A673 (cell line): ENCODE results near the gene TOM1. TPM values are rescaled to one million over a fixed set of nuclear protein-coding genes. Genes with fewer than 3 reads are reported as not detected.

Source experiments
- BruUV-seq: library from RNA; stranded (reverse); fragments of 400-500 nt; replicated peaks from 2 replicates; lab custom pipeline; 2021; lab: Mats Ljungman, UMichigan
- CTCF ChIA-PET: fragments of 300-600 bp; sonication (Branson Sonifier 250); formaldehyde crosslinking; loops from one replicate; lab custom pipeline; 2022; ENCODE audit warnings: antibody characterized with exemption; lab: Charles Lee
- POLR2A ChIA-PET: fragments of 300-600 bp; sonication (Branson Sonifier 250); formaldehyde crosslinking; loops from one replicate; lab custom pipeline; 2022; ENCODE audit warnings: antibody characterized with exemption; ENCODE audit not compliant: low non-redundant PET; lab: Charles Lee
- DNase-seq: peaks from one replicate; pipeline ENCODE4 v3.0.0-alpha.2; 2015; ENCODE audit warnings: low spot score
- H3K27ac ChIP-seq: fragments of 200-600 bp; sonication (generic); 2 replicates; pipeline ENCODE4 v1.5.1; 2016; ENCODE audit warnings: mixed run types, low read depth, mild to moderate bottlenecking, mixed read lengths, antibody characterized with exemption, low read length; ENCODE audit not compliant: poor library complexity, severe bottlenecking
- H3K27me3 ChIP-seq: fragments of 200-600 bp; sonication (generic); replicated peaks from 2 replicates; pipeline ENCODE4 v1.6.1; 2017; ENCODE audit warnings: mixed run types, low read depth, mild to moderate bottlenecking, mixed read lengths, antibody characterized with exemption, low read length; ENCODE audit not compliant: insufficient read depth, poor library complexity
- H3K36me3 ChIP-seq: fragments of 200-600 bp; sonication (generic); 2 replicates; pipeline ENCODE4 v1.6.1; 2016; ENCODE audit warnings: mixed run types, mild to moderate bottlenecking, mixed read lengths, antibody characterized with exemption, low read length; ENCODE audit not compliant: insufficient read depth, poor library complexity, severe bottlenecking
- H3K4me1 ChIP-seq: fragments of 200-600 bp; sonication (generic); 2 replicates; pipeline ENCODE4 v1.6.1; 2017; ENCODE audit warnings: mixed run types, mild to moderate bottlenecking, mixed read lengths, antibody characterized with exemption, low read length; ENCODE audit not compliant: insufficient read depth, poor library complexity, severe bottlenecking
- H3K4me3 ChIP-seq: fragments of 200-600 bp; sonication (generic); 2 replicates; pipeline ENCODE4 v1.5.1; 2016; ENCODE audit warnings: low read depth, mixed run types, mild to moderate bottlenecking, mixed read lengths, low read length; ENCODE audit not compliant: poor library complexity, severe bottlenecking
- H3K9me3 ChIP-seq: fragments of 200-600 bp; sonication (generic); 2 replicates; pipeline ENCODE4 v1.6.1; 2016; ENCODE audit warnings: mixed run types, low read depth, mild to moderate bottlenecking, mixed read lengths, antibody characterized with exemption, low read length; ENCODE audit not compliant: poor library complexity, severe bottlenecking
- CTCF ChIP-seq: fragments of 300-800, 200-600 bp; sonication (generic); conservative IDR thresholded peaks from 2 replicates; pipeline ENCODE4 v1.5.1; 2017; ENCODE audit warnings: low read depth, mild to moderate bottlenecking, antibody characterized with exemption, low read length, moderate library complexity, mixed read lengths
- EZH2 ChIP-seq: fragments of 200-600 bp; sonication (generic); IDR thresholded peaks from 2 replicates; pipeline ENCODE4 v1.6.1; 2017; ENCODE audit warnings: borderline replicate concordance, low read depth, mild to moderate bottlenecking, mixed read lengths, antibody characterized with exemption, low read length; ENCODE audit not compliant: poor library complexity, severe bottlenecking
- intact Hi-C: fragments of 100-400 bp; cut with micrococcal nuclease; formaldehyde crosslinking; loops from one replicate; pipeline ENCODE4 v1.10.0; 2022; ENCODE audit not compliant: unreplicated experiment
- total RNA-seq: library from RNA; stranded (reverse); gene quantifications from 2 replicates; pipeline ENCODE4 v1.2.3, GENCODE V29; 2021

Gene TOM1
- total RNA-seq, 1 experiment from 2014 or later, result 22.8 TPM

- intact Hi-C loops, result no loop called here
- TF ChIP-seq CTCF (no peak), EZH2 (no peak)
- Histone ChIP-seq H3K4me3 (no peak overlapping the region), H3K9me3 (no peaks in the 10 kb centered on the region), H3K27me3 (no peaks in the 10 kb centered on the region), H3K36me3 (no peaks in the 10 kb centered on the region), H3K4me1 (peaks cover 25% of the 10 kb centered on the region), H3K27ac (peak overlapping the region; percentile 48)
- ChIA-PET CTCF (no interaction called here), POLR2A (no interaction called here)
- no TSS peak for BruUV-seq
- DNase-seq, result peak; percentile 97
Observed at GRCh38 chr22:35376728-35377472, 77.2 kb downstream of the TOM1 start.

GRCh38 chr22:35377735-35378134, 78.0 kb downstream of the TOM1 start:
- H3K36me3 ChIP-seq, result no peaks in the 10 kb centered on the region
- H3K4me1 ChIP-seq, result peaks cover 21% of the 10 kb centered on the region
- CTCF ChIA-PET, result no interaction called here
- intact Hi-C loops, result no loop called here
- peak overlapping the region; percentile 48 for H3K27ac ChIP-seq
- H3K27me3 ChIP-seq, result no peaks in the 10 kb centered on the region
- POLR2A ChIA-PET, result no interaction called here
- H3K4me3 ChIP-seq, result no peak overlapping the region
- TF ChIP-seq EZH2 (no peak), CTCF (no peak)
- no peaks in the 10 kb centered on the region for H3K9me3 ChIP-seq
- BruUV-seq, result no TSS peak
- no peak for DNase-seq

GRCh38 chr22:35378621-35379020, 78.9 kb downstream of the TOM1 start:
- Histone ChIP-seq H3K27ac (no peak overlapping the region), H3K9me3 (no peaks in the 10 kb centered on the region), H3K4me3 (no peak overlapping the region), H3K27me3 (no peaks in the 10 kb centered on the region), H3K36me3 (no peaks in the 10 kb centered on the region), H3K4me1 (peaks cover 21% of the 10 kb centered on the region)
- intact Hi-C loops, result no loop called here
- no peak for DNase-seq
- no TSS peak for BruUV-seq
- ChIA-PET CTCF (no interaction called here), POLR2A (no interaction called here)
- TF ChIP-seq CTCF (no peak), EZH2 (no peak)
